H1 (cell line): ENCODE measurements around the gene ANKRD9. TPM values are rescaled to one million over a fixed set of nuclear protein-coding genes. Genes with fewer than 3 reads are reported as not detected.

ENCODE experiments used
- CTCF ChIA-PET: fragments of 300-600 bp; sonication (Branson Sonifier 250); formaldehyde crosslinking; loops from one replicate; lab custom pipeline; 2021; ENCODE audit not compliant: partially characterized antibody; lab: Charles Lee
- POLR2A ChIA-PET: fragments of 300-600 bp; sonication (Branson Sonifier 250); formaldehyde crosslinking; loops from one replicate; lab custom pipeline; 2021; ENCODE audit warnings: inconsistent platforms; ENCODE audit not compliant: partially characterized antibody; lab: Charles Lee
- DNase-seq, 2 experiments: peaks; one replicate each; pipeline versions ENCODE4 v3.0.0 to v3.0.0-alpha.2; 2010 to 2022; ENCODE audit warnings: low spot score in 2 of 2, low read depth in 1 of 2, mixed read lengths in 1 of 2
- FAIRE-seq: peaks from 2 replicates; lab custom pipeline; 2011; peaks lifted over from hg19 to GRCh38; lab: Jason Lieb, UNC
- H2AFZ ChIP-seq: 2 replicates; pipeline ENCODE4 v1.8.1; 2012; ENCODE audit warnings: low read length, inconsistent platforms
- H2AK5ac ChIP-seq: 2 replicates; pipeline ENCODE4 v1.6.1; 2013; ENCODE audit warnings: low read depth, low read length
- H2BK120ac ChIP-seq: replicated peaks from 2 replicates; pipeline ENCODE3; 2013; ENCODE audit warnings: low read depth, low read length, inconsistent platforms
- H2BK12ac ChIP-seq: 2 replicates; pipeline ENCODE4 v1.6.1; 2013; ENCODE audit warnings: low read depth, low read length
- H2BK15ac ChIP-seq: 2 replicates; pipeline ENCODE4 v1.6.1; 2013; ENCODE audit warnings: low read length
- H2BK20ac ChIP-seq: 2 replicates; pipeline ENCODE4 v1.6.1; 2013; ENCODE audit warnings: low read length
- H2BK5ac ChIP-seq: 2 replicates; pipeline ENCODE4 v1.6.1; 2013; ENCODE audit warnings: low read depth, low read length
- H3K14ac ChIP-seq: 2 replicates; pipeline ENCODE4 v1.6.1; 2013; ENCODE audit warnings: inconsistent platforms; ENCODE audit not compliant: insufficient read length
- H3K18ac ChIP-seq: 2 replicates; pipeline ENCODE4 v1.6.1; 2013; ENCODE audit warnings: low read length; ENCODE audit errors: extremely low read depth
- H3K23ac ChIP-seq: 2 replicates; pipeline ENCODE4 v1.6.1; 2013; ENCODE audit warnings: inconsistent platforms; ENCODE audit not compliant: insufficient read length
- H3K23me2 ChIP-seq: 2 replicates; pipeline ENCODE4 v1.6.1; 2013; ENCODE audit warnings: low read depth, low read length
- H3K27ac ChIP-seq: 2 replicates; pipeline ENCODE4 v1.6.1; 2011; ENCODE audit warnings: low read depth, low read length, inconsistent platforms
- H3K27me3 ChIP-seq, 4 experiments: replicated peaks in 1 of 4; 1 replicate in 1 of 4; 2 replicates in 3 of 4; pipeline versions ENCODE4 v1.6.1 to v1.8.1; 2011 to 2013; ENCODE audit warnings: low read length in 3 of 4, mild to moderate bottlenecking in 3 of 4, inconsistent platforms in 2 of 4, mixed read lengths in 2 of 4, moderate library complexity in 1 of 4; ENCODE audit not compliant: control insufficient read depth in 3 of 4, insufficient read depth in 3 of 4; ENCODE audit errors: extremely low read depth in 1 of 4
- H3K36me3 ChIP-seq, 4 experiments: 2 replicates each; pipeline versions ENCODE4 v1.6.1 to v1.8.1; 2011 to 2013; ENCODE audit warnings: mild to moderate bottlenecking in 4 of 4, low read length in 3 of 4, moderate library complexity in 2 of 4, control low read depth in 1 of 4, inconsistent platforms in 1 of 4; ENCODE audit not compliant: insufficient read depth in 4 of 4, control insufficient read depth in 2 of 4
- H3K4ac ChIP-seq: replicated peaks from 2 replicates; pipeline ENCODE3; 2013; ENCODE audit warnings: low read length, low read depth, mixed read lengths, inconsistent platforms; ENCODE audit not compliant: insufficient read length
- H3K4me1 ChIP-seq, 4 experiments: replicated peaks in 1 of 4; 1 replicate in 1 of 4; 2 replicates in 3 of 4; pipeline versions ENCODE4 v1.6.1 to v1.8.1; 2011 to 2013; ENCODE audit warnings: low read length in 3 of 4, inconsistent platforms in 2 of 4, mixed read lengths in 1 of 4; ENCODE audit not compliant: insufficient read depth in 4 of 4, control insufficient read depth in 3 of 4
- H3K4me2 ChIP-seq, 2 experiments: 2 replicates each; pipeline versions ENCODE4 v1.6.1 to v1.8.1; 2011 to 2013; ENCODE audit warnings: low read depth in 2 of 2, low read length in 2 of 2, control low read depth in 1 of 2, inconsistent platforms in 1 of 2, mild to moderate bottlenecking in 1 of 2; ENCODE audit not compliant: insufficient read depth in 1 of 2
- H3K4me3 ChIP-seq, 4 experiments: fragments of 200-600, 300-600 bp in 1 of 4; sonication (generic), shearing (Covaris generic), sonication (Bioruptor Twin) in 1 of 4; 2 replicates each; pipeline versions ENCODE4 v1.5.1 to v1.8.1; 2011 to 2016; ENCODE audit warnings: low read length in 4 of 4, low read depth in 3 of 4, control low read depth in 2 of 4, inconsistent platforms in 2 of 4, mild to moderate bottlenecking in 2 of 4, mixed read lengths in 1 of 4, moderate library complexity in 1 of 4; ENCODE audit not compliant: insufficient read depth in 2 of 4; ENCODE audit errors: extremely low read depth in 1 of 4
- H3K56ac ChIP-seq: replicated peaks from 2 replicates; pipeline ENCODE3; 2013; ENCODE audit warnings: low read depth, mild to moderate bottlenecking, mixed read lengths, low read length, inconsistent platforms; ENCODE audit not compliant: insufficient read length
- H3K79me1 ChIP-seq: 2 replicates; pipeline ENCODE4 v1.6.1; 2013; ENCODE audit warnings: low read depth, low read length, control low read depth
- H3K79me2 ChIP-seq, 2 experiments: 2 replicates each; pipeline versions ENCODE4 v1.6.1 to v1.8.1; 2012 to 2013; ENCODE audit warnings: low read length in 2 of 2, mild to moderate bottlenecking in 2 of 2, inconsistent platforms in 1 of 2; ENCODE audit not compliant: insufficient read depth in 2 of 2, control insufficient read depth in 1 of 2
- H3K9ac ChIP-seq, 4 experiments: replicated peaks in 1 of 4; 1 replicate in 1 of 4; 2 replicates in 3 of 4; pipeline versions ENCODE4 v1.6.1 to v1.8.1; 2011 to 2013; ENCODE audit warnings: low read depth in 3 of 4, low read length in 3 of 4, control low read depth in 2 of 4, mild to moderate bottlenecking in 2 of 4, moderate library complexity in 2 of 4, inconsistent platforms in 1 of 4; ENCODE audit errors: extremely low read depth in 1 of 4
- H3K9me3 ChIP-seq, 2 experiments: 2 replicates each; pipeline versions ENCODE4 v1.6.1 to v1.8.1; 2012 to 2013; ENCODE audit warnings: mild to moderate bottlenecking in 2 of 2, moderate library complexity in 2 of 2, control low read depth in 1 of 2, inconsistent platforms in 1 of 2, low read depth in 1 of 2, low read length in 1 of 2, mixed read lengths in 1 of 2; ENCODE audit not compliant: insufficient read depth in 2 of 2
- H4K20me1 ChIP-seq, 2 experiments: replicated peaks in 1 of 2; 2 replicates each; pipeline versions ENCODE3 to v1.8.1; 2011 to 2013; ENCODE audit warnings: inconsistent platforms in 2 of 2, low read length in 2 of 2, mild to moderate bottlenecking in 1 of 2; ENCODE audit not compliant: insufficient read depth in 2 of 2, control insufficient read depth in 1 of 2
- H4K5ac ChIP-seq: 2 replicates; pipeline ENCODE4 v1.6.1; 2013; ENCODE audit warnings: low read length, low read depth, mixed read lengths, inconsistent platforms; ENCODE audit not compliant: insufficient read length
- H4K8ac ChIP-seq: 2 replicates; pipeline ENCODE4 v1.8.0; 2013; ENCODE audit warnings: mild to moderate bottlenecking, moderate library complexity, low read length, inconsistent platforms; ENCODE audit not compliant: insufficient read depth; ENCODE audit errors: extremely low read depth
- H4K91ac ChIP-seq: replicated peaks from 2 replicates; pipeline ENCODE3; 2013; ENCODE audit warnings: low read length, mixed read lengths, inconsistent platforms; ENCODE audit not compliant: insufficient read length
- ASH2L ChIP-seq: fragments of 200-600, 300-600 bp; sonication (generic); IDR thresholded peaks from one replicate; pipeline ENCODE4 v1.7.1; 2017; ENCODE audit warnings: low read length
- CBX5 ChIP-seq: fragments of 300-800, 300-1000 bp; sonication (generic); IDR thresholded peaks from 2 replicates; pipeline ENCODE4 v1.7.1; 2016; ENCODE audit warnings: antibody characterized with exemption, low read length, low read depth
- GABPA ChIP-seq: IDR thresholded peaks from 2 replicates; pipeline ENCODE4 v1.6.1; 2011; ENCODE audit warnings: mild to moderate bottlenecking, low read length, moderate library complexity, borderline replicate concordance; ENCODE audit not compliant: insufficient read depth
- JUN ChIP-seq: IDR thresholded peaks from 2 replicates; pipeline ENCODE4 v1.6.1; 2011; ENCODE audit warnings: low read depth, mild to moderate bottlenecking, improper control_type of control experiment, low read length
- KDM1A ChIP-seq: fragments of 200-600, 300-600 bp; sonication (generic); IDR thresholded peaks from 2 replicates; pipeline ENCODE4 v1.7.1; 2016; ENCODE audit warnings: mild to moderate bottlenecking, low read length, borderline replicate concordance
- RFX5 ChIP-seq: IDR thresholded peaks from 2 replicates; pipeline ENCODE4 v1.6.1; 2011; ENCODE audit warnings: low read depth, low read length, improper control_type of control experiment, borderline replicate concordance
- TAF1 ChIP-seq: IDR thresholded peaks from 2 replicates; pipeline ENCODE4 v1.6.1; 2011; ENCODE audit warnings: mild to moderate bottlenecking, low read depth, low read length
- TCF12 ChIP-seq: IDR thresholded peaks from 2 replicates; pipeline ENCODE4 v1.6.1; 2011; ENCODE audit warnings: low read depth, mild to moderate bottlenecking, low read length
- WGBS, 2 experiments: shearing (Covaris generic) in 1 of 2; methylation state at CpG; one replicate each; pipeline versions ENCODE4 v1.1.6 to v1.1.7; 2013 to 2015; ENCODE audit warnings: low lambda C conversion rate in 2 of 2, mixed read lengths in 2 of 2, inconsistent platforms in 1 of 2, low coverage in 1 of 2, missing lambda C conversion rate in 1 of 2; ENCODE audit not compliant: insufficient replicate concordance in 2 of 2, insufficient coverage in 1 of 2, insufficient read length in 1 of 2; ENCODE audit errors: extremely low coverage in 1 of 2, missing lambda C conversion rate in 1 of 2; 5-methylcytosine and 5-hydroxymethylcytosine counted together
- polyA plus RNA-seq, 7 experiments: library from polyadenylated mRNA; depleted of rRNA in 3 of 7; stranded (reverse) in 5 of 7; unstranded in 2 of 7; fragments of >200 nt in 5 of 7; fragments of 200-250 nt in 2 of 7; gene quantifications; 1 replicate in 5 of 7; 2 replicates in 1 of 7; 4 replicates in 1 of 7; pipeline versions ENCODE4 v1.2.1 to v1.2.3, GENCODE V29; 2011 to 2013; ENCODE audit warnings: missing spikeins in 2 of 7, mixed read lengths in 2 of 7
- total RNA-seq: library from RNA; stranded (reverse); fragmentation: NEBNext Ultra II Directional; extraction: Animal tissue kit (Norgen Biotek cat#: 25700); gene quantifications from 2 replicates; pipeline ENCODE4 v1.2.1, GENCODE V29; 2021
- TF ChIP-seq, protein P1 (sequence below): IDR thresholded peaks from 2 replicates; pipeline ENCODE4 v1.6.1; 2011; ENCODE audit warnings: low read length, improper control_type of control experiment
- TF ChIP-seq, protein P2 (sequence below): IDR thresholded peaks from 2 replicates; pipeline ENCODE4 v1.6.1; 2012; ENCODE audit warnings: inconsistent platforms

Gene ANKRD9
- total and polyA plus RNA-seq, 2 of the 8 experiments (the other 6 are each of a cell fraction or from before 2014, with no cell fraction given): 37.0 to 41.8 TPM

DNA sequence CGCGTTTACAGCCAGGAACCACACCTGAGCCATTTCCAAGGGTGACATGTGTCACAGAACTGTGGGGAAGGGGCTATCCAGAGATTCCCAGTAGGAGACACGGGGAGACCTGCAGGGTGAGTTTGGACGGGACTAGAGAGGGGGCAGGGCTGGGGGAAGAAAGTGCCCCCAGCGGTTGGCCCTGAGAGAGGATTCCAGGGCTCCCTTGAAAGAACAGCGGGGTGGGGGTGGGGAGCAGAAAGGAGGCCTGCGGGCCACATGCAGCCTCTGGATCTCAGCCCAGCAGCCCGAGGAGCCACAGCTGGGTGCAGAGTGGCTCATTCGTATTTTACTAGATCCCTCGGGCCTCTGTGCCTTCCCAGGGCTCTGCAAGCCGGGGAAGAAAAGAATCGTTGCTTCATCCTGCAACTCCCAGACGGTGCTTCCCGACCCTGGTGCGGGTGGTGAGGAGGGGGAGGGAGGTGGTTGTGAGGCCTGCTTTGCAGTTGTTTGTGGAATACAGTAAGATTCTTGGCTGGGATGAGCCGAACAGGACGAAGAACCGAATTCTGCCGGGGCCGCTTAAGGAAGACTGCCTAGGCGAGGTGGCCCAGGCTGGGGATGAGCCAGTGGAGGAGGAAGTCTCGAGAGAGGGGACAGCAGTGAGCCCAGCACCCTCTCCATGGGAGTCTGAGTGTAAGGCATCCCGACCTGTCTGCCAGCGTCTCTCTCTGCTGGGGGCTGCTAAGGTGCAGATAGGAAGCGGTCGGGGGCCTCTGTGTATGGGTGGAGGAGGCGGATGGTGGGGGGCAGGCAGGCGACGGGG is 36.1 kb upstream of the ANKRD9 start:
- H3K4ac ChIP-seq: peak overlapping the region; percentile 74
- peak overlapping the region; percentile 72 to 77 for H3K4me2 ChIP-seq
- H2BK12ac ChIP-seq: peak overlapping the region; percentile 95; the same call in 1 of the 2 replicates
- no peaks in the 10 kb centered on the region for H3K79me2 ChIP-seq
- H2BK20ac ChIP-seq: 0 out of 2 replicates have a peak overlapping the region, but pooled peaks have one; percentile 80
- peak overlapping the region; percentile 15; the same call in 1 of the 2 replicates for H2AFZ ChIP-seq
- WGBS, 2 experiments: 23% methylated on average over 25 of the region's 29 CpGs; no CpG with 5 or more reads in 1 of the 2 experiments
- H3K27ac ChIP-seq: peak overlapping the region; percentile 25; the same call in 1 of the 2 replicates
- H3K4me3 ChIP-seq: peak overlapping the region; percentile 19 to 53 (median 26); a peak in 7 of 8 replicates
- CTCF ChIA-PET: no interaction called here
- POLR2A ChIA-PET: interaction anchor here (1.0 to 8.5 kb wide), 2 partner anchors 10 to 81 kb away, joined by 3 to 50 read pairs; no protein-coding TSS in a partner anchor
- no peaks in the 10 kb centered on the region for H3K36me3 ChIP-seq
- peak overlapping the region; percentile 73 for H3K18ac ChIP-seq
- H4K20me1 ChIP-seq: no peaks in the 10 kb centered on the region
- peak overlapping the region; percentile 96 for H4K91ac ChIP-seq
- peak overlapping the region; percentile 80; the same call in 1 of the 2 replicates for H2BK5ac ChIP-seq
- peaks cover 3 to 19% (median 10%) of the 10 kb centered on the region in 4 experiments for H3K4me1 ChIP-seq
- peak overlapping the region; percentile 72; the same call in 1 of the 2 replicates for H2BK15ac ChIP-seq
- peak overlapping the region; percentile 64 for H3K56ac ChIP-seq
- peak overlapping the region; percentile 83 for H2BK120ac ChIP-seq
- no peaks in the 10 kb centered on the region for H3K9me3 ChIP-seq
- FAIRE-seq (no peak), DNase-seq (peak in 1 of 2 experiments; percentile 73)
- H3K79me1 ChIP-seq: no peaks in the 10 kb centered on the region
- no peak overlapping the region for H3K14ac ChIP-seq
- H4K5ac ChIP-seq: peak overlapping the region; percentile 24
- H3K23ac ChIP-seq: no peak overlapping the region
- H3K27me3 ChIP-seq: peaks cover 0 to 7% (median 4%) of the 10 kb centered on the region in 4 experiments; a peak in 3 of 7 replicates
- H4K8ac ChIP-seq: peak overlapping the region; percentile 91
- no peak overlapping the region for H2AK5ac ChIP-seq
- H3K23me2 ChIP-seq: peaks cover 6% of the 10 kb centered on the region; the same call in 1 of the 2 replicates
- H3K9ac ChIP-seq: peak overlapping the region in 3 of 4 experiments; percentile 4 to 50 (median 48); a peak in 5 of 7 replicates
- TF ChIP-seq JUN: no peak
- no peak for TF ChIP-seq CBX5
- no peak for TF ChIP-seq RFX5
- TF ChIP-seq ASH2L: peak; percentile 96
- no peak for TF ChIP-seq GABPA
- TF ChIP-seq TCF12: peak; percentile 63; the same call in 1 of the 2 replicates
- TF ChIP-seq, protein P1, sequence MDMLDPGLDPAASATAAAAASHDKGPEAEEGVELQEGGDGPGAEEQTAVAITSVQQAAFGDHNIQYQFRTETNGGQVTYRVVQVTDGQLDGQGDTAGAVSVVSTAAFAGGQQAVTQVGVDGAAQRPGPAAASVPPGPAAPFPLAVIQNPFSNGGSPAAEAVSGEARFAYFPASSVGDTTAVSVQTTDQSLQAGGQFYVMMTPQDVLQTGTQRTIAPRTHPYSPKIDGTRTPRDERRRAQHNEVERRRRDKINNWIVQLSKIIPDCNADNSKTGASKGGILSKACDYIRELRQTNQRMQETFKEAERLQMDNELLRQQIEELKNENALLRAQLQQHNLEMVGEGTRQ: no peak
- TF ChIP-seq, protein P2, sequence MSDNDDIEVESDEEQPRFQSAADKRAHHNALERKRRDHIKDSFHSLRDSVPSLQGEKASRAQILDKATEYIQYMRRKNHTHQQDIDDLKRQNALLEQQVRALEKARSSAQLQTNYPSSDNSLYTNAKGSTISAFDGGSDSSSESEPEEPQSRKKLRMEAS: peak; percentile 65
- TF ChIP-seq TAF1: 0 out of 2 replicates have a peak, but pooled peaks have one; percentile 46
- TF ChIP-seq KDM1A: no peak
